Transverse colon (tissue), 4 donors: Measurements from ENCODE around the gene FRY. TPM values are rescaled to one million over a fixed set of nuclear protein-coding genes. Genes with fewer than 3 reads are reported as not detected.

Experiments used
- DNase-seq: peaks from one replicate; pipeline ENCODE4 v3.0.0-alpha.2; 2019
- H3K27ac ChIP-seq, 4 donors: fragments of 200-600 bp; sonication (generic); 2 replicates each; pipeline ENCODE4 v1.5.1; 2016 to 2018; ENCODE audit warnings: inconsistent platforms in 4 of 4
- H3K27me3 ChIP-seq: fragments of 200-600 bp; sonication (generic); 2 replicates; pipeline ENCODE4 v1.5.1; 2017; ENCODE audit warnings: inconsistent platforms
- H3K36me3 ChIP-seq, 4 donors: fragments of 200-600 bp; sonication (generic); 2 replicates each; pipeline ENCODE4 v1.5.1; 2017 to 2019; ENCODE audit warnings: inconsistent platforms in 4 of 4
- H3K4me1 ChIP-seq, 4 donors: fragments of 200-600 bp; sonication (generic); 2 replicates each; pipeline ENCODE4 v1.5.1; 2017 to 2020; ENCODE audit warnings: inconsistent platforms in 4 of 4
- H3K4me3 ChIP-seq, 4 donors: fragments of 200-600 bp; sonication (generic); 1 replicate in 1 of 4; 2 replicates in 3 of 4; pipeline versions ENCODE4 v1.5.1 to v1.6.1; 2017 to 2019; ENCODE audit warnings: inconsistent platforms in 4 of 4
- H3K9me3 ChIP-seq, 2 donors: fragments of 200-600 bp; sonication (generic); 2 replicates each; pipeline ENCODE4 v1.5.1; 2017 to 2019; ENCODE audit warnings: inconsistent platforms in 2 of 2
- CTCF ChIP-seq, 5 experiments: fragments of 200-600 bp in 3 of 5; fragments of 450-650 bp in 2 of 5; sonication (generic) in 3 of 5; IDR thresholded peaks; 1 replicate in 2 of 5; 2 replicates in 3 of 5; pipeline ENCODE4 v1.5.1; 2016 to 2017; ENCODE audit warnings: antibody characterized with exemption in 5 of 5, inconsistent platforms in 3 of 5, mild to moderate bottlenecking in 2 of 5, moderate library complexity in 1 of 5
- EP300 ChIP-seq: sonication (generic); formaldehyde crosslinking; IDR thresholded peaks from one replicate; pipeline ENCODE4 v1.6.1; 2017; ENCODE audit warnings: antibody characterized with exemption, low read depth
- POLR2A ChIP-seq: fragments of 450-650 bp; IDR thresholded peaks from one replicate; pipeline ENCODE4 v1.6.1; 2016; ENCODE audit warnings: antibody characterized with exemption, mild to moderate bottlenecking, moderate library complexity
- POLR2AphosphoS5 ChIP-seq, 3 donors: sonication (generic); formaldehyde crosslinking; IDR thresholded peaks; one replicate each; pipeline ENCODE4 v1.6.1; 2016; ENCODE audit warnings: antibody characterized with exemption in 3 of 3
- WGBS, 2 donors: methylation state at CpG; one replicate each; pipeline ENCODE4 v1.1.5; 2018; ENCODE audit warnings: low coverage in 1 of 2; 5-methylcytosine and 5-hydroxymethylcytosine counted together
- in situ Hi-C, 4 donors: fragments of 200-750 bp; cut with MboI; loops; one replicate each; pipeline versions ENCODE4 v1.15.0 to v1.15.1; 2017; ENCODE audit warnings: low sequenced_read_pairs in 3 of 4, low pct_ligation_motif_present in 1 of 4, low pct_unique_long_range_greater_than_20kb in 1 of 4
- intact Hi-C: fragments of 100-400 bp; cut with DNase I; formaldehyde crosslinking; loops from one replicate; pipeline ENCODE4 v1.15.1; 2023; ENCODE audit warnings: low total_unique reads
- total RNA-seq, 4 donors: library from RNA; depleted of rRNA; stranded (reverse); fragments of >200 nt; gene quantifications; one replicate each; pipeline ENCODE4 v1.1.0, GENCODE V29; 2016

The FRY gene
- total RNA-seq, 4 donors from 2014 or later = 6.7 to 42.6 (median 12.4) TPM

GRCh38 chr13:32113532-32113931 lies 82.0 kb downstream of the FRY start:
- no peak for TF ChIP-seq POLR2AphosphoS5 (IDR thresholded peaks at IDR 0.05)
- no peak for TF ChIP-seq EP300
- no peak for TF ChIP-seq CTCF (IDR thresholded peaks at IDR 0.05)
- TF ChIP-seq POLR2A = no peak
- no peaks in the 10 kb centered on the region for H3K36me3 ChIP-seq
- 67 to 93% methylated on average over 1 of the region's 1 CpG for WGBS, 2 donors

GRCh38 chr13:32114284-32114950 lies 82.8 kb downstream of the FRY start:
- in situ Hi-C loops (no loop called here), intact Hi-C loops (no loop called here)
- DNase-seq = no peak
- H3K36me3 ChIP-seq = no peaks in the 10 kb centered on the region
- TF ChIP-seq EP300 (no peak), CTCF (IDR thresholded peaks at IDR 0.05) (no peak), POLR2A (no peak), POLR2AphosphoS5 (IDR thresholded peaks at IDR 0.05) (no peak)
- no peaks in the 10 kb centered on the region for H3K4me1 ChIP-seq
- H3K27ac ChIP-seq = no peak overlapping the region
- WGBS, 2 donors = 74 to 75% methylated on average over 5 of the region's 5 CpGs
- no peaks in the 10 kb centered on the region for H3K9me3 ChIP-seq
- no peaks in the 10 kb centered on the region for H3K27me3 ChIP-seq
- H3K4me3 ChIP-seq = no peak overlapping the region

More at GRCh38 chr13:32113532-32113931, 82.0 kb downstream of the FRY start:
- H3K4me3 ChIP-seq = no peak overlapping the region
- no peak overlapping the region for H3K27ac ChIP-seq
- in situ Hi-C loops = no loop called here
- H3K9me3 ChIP-seq = no peaks in the 10 kb centered on the region
- H3K4me1 ChIP-seq = no peaks in the 10 kb centered on the region
- H3K27me3 ChIP-seq = no peaks in the 10 kb centered on the region
- DNase-seq = no peak
- intact Hi-C loops = no loop called here

- intact Hi-C loops = no loop called here
- Histone ChIP-seq H3K4me3 (no peak overlapping the region), H3K36me3 (no peaks in the 10 kb centered on the region), H3K9me3 (no peaks in the 10 kb centered on the region), H3K27ac (peak overlapping the region in 1 of 4 donors; percentile 22), H3K27me3 (no peaks in the 10 kb centered on the region), H3K4me1 (no peaks in the 10 kb centered on the region)
- 52 to 58% methylated on average over 2 of the region's 2 CpGs for WGBS, 2 donors
- TF ChIP-seq POLR2AphosphoS5 (IDR thresholded peaks at IDR 0.05) (no peak), EP300 (no peak), CTCF (IDR thresholded peaks at IDR 0.05) (no peak), POLR2A (no peak)
- in situ Hi-C loops = no loop called here
- no peak for DNase-seq
Observed at GRCh38 chr13:32115066-32115465, 83.5 kb downstream of the FRY start.

- Histone ChIP-seq H3K27ac (no peak overlapping the region), H3K4me3 (no peak overlapping the region), H3K27me3 (no peaks in the 10 kb centered on the region), H3K9me3 (no peaks in the 10 kb centered on the region), H3K4me1 (no peaks in the 10 kb centered on the region), H3K36me3 (no peaks in the 10 kb centered on the region)
- intact Hi-C loops (no loop called here), in situ Hi-C loops (no loop called here)
- DNase-seq = no peak
- TF ChIP-seq POLR2A = no peak
- TF ChIP-seq CTCF (IDR thresholded peaks at IDR 0.05) = no peak
- no peak for TF ChIP-seq POLR2AphosphoS5 (IDR thresholded peaks at IDR 0.05)
- no peak for TF ChIP-seq EP300
- 77 to 81% methylated on average over 4 to 5 of the region's 5 CpGs for WGBS, 2 donors
Observed at GRCh38 chr13:32116210-32116609, 84.6 kb downstream of the FRY start.
